ENCODE measurements around the gene TECR.

The TECR gene

DNA sequence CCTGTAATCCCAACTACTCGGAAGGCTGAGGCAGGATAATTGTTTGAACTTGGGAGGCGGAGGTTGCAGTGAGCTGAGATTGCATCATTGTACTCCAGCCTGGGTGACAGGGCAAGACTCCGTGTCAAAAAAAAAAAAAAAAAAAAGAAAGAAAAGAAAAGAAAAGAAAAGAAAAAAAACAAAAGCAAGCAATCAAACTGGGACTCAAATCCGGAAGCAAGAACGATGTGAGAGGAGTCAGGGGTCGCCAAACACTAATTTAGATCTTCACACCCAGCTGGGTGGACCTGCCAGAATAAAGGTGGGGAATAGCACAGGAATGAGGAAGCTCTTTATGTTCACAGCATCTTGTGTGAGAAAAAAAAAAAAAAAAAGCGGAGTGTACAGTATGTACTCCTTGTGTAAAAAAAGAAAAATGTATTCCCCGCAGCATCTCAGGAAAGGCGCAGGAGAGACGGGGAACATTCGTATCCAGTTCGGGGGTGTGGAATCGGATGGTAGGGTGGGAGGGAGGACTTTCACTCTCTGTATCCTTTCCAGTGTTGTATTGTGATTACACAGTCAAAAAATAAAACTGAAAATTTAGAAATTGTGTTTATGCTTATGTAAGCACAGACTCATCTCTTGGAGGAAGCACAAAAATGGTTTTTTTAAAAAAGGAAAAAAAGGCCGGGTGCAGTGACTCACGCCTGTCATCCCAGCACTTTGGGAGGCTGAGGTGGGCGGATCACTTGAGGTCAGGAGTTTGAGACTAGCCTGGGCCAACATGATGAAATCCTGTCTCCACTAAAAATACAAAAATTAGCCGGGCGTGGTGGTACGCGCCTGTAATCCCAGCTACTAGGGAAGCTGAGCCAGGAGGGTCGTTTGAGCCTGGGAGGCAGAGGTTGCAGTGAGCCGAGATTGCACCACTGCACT lies 18.8 kb upstream of the TECR start:
- DNase-seq (ENCODE audit: low read depth in 2 of 2): no peak

DNA sequence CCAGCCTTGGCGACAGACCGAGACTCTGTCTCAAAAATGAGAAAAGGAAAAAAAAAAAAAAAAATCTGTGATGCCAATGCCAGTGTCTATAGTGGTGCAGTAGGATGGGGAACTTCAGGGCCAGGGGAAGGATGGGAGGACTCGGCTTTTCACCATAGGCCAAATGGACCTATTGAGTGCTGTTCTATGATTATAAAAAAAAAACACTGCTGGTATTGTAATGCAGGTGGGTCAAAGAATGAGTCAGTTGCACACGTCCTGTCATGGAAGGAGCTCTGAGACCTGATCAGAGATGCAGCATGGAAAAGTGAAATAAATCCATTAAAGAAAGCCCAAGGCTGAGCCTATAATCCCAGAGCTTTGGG lies 18.2 kb upstream of the TECR start:
- no peak for DNase-seq (ENCODE audit: low read depth in 2 of 2)

DNA sequence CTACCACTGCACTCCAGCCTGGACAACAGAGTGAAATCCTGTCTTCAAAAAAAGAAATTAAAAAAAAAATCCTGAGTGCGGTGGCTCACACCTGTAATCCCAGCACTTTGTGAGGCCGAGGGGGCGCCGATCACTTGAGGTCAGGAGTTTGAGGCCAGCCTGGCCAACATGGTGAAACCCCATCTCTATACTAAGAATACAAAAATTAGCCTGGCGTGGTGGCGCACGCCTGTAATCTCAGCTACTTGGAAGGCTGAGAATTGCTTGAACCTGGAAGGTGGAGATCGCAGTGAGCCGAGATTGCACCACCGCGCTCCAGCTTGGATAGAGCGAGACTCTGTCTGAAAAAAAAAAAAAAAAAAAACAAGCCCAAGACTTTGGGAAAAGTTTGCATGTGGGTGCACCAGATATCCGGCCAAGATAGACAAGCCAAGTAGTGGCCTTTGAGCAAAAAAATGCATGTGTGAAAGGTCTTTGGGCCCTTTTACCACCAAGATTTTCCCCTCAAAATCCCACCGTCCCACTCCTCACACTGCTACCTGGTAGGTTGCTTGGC lies 16.9 kb upstream of the TECR start:
- no peak for DNase-seq (ENCODE audit: low read depth in 2 of 2)

DNA sequence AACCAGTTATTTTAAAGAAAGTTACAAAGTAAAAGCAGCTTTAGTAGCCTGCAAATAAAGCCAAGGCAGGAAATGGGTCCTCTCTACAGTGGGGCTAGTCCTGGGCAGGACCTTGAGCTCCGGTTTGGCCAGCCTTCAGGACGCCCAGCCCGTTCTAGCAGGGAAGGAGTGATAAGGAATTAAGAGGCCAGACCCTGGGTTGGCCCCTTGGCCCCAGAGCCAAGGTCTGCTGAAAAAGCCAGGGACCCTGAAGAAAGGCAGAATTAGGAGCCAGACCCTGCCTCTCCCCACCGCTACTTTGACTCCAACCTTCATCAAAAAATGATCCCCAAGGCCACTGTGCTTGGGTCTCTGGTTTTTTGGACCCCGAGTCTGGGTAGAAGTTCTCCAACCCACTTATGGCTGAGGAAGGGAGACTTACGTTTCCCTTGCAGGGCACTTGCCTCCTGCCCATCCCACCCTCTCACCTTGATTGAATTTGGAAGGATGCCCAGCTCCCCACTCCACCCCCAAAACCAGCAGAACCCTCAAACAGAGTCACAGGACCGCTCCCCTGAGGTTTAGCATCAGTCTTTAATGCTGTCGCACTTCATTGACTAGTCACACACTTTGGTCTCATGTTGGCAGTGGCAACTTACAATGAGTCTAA lies 15.1 kb upstream of the TECR start:
- DNase-seq (ENCODE audit: low read depth in 2 of 2): no peak

DNA sequence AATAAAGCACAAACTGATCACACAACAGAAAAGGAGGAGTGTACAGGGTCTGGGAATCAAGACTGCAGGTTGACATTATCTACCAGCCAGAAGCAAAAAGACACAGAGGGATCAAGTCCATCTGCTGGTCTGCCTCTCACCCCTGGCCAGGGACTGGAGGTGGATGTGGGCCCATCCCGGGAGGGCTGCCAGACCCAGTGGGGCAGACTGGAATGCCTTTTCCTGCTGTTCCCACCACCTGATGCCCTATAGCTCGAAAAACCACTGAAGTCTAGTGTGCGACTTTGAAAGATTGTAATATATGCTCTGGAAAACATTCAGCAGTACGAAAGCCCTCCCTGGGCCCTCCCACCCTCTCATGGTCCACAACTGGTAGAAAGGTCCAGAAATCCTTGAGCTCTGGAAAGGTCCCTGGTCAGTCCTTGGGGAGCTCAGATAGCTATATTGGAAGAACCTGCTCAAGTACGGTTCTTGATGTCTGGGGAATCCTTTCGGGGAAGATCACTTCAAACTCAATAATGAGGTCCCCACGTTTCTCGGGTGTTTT lies 13.8 kb upstream of the TECR start:
- DNase-seq (ENCODE audit: low read depth in 2 of 2): no peak

DNA sequence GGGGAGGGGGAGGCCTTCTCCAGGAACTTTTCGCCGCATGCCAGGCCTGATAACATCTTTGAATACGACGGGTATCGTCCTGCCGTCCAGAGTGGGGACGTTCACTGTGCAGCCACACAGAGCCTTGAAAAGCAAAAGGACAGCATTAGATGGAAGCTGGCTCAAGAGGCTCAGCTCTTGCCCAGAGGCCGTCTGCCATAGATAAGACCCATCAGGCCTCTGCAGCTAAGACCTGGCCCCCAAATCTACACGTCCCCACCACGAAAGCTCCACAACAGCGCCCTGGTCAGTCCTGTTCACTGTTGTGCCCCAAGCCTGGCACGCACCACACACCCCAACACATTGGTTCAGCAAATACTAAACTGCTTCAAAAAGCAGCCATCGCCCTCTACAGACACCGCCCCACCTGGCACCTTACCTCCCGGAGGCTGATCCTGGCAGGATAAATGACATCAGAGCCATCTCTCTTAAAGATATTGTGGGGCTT lies 13.3 kb upstream of the TECR start:
- no peak for DNase-seq (ENCODE audit: low read depth in 2 of 2)

DNA sequence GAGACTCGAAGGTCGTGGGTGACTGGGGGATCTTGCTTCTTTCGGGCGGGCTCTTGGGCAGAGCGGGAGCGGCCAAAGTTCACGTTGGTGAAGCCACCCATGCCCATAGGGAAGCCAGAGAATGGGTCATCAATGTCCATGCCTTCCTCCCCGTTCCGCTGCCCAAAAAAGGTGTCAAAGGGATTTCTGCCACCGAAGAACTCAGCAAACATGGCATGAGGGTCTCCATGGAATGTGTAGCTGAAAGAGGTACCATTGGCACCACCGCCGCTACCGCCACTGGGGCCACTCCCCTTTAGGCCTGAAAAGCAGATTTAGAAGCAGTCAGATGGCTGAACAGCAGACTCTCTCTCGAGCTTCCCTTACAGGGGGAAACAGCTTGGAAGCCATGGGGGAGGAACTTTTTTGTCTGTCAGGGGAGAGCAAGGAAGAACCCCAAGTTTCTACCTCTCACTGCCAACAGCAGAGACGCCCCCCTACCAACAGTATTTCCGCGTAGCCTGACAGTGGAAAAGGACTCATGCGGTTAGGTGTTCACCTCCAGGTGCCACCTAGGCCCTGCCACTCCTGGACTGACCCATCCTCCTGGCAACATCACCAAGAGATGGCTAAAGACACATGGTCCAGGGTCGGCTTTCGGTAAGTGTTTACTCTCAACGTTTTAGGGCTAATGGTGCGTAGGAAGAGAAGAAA lies 12.5 kb upstream of the TECR start:
- no peak for DNase-seq (ENCODE audit: low read depth in 2 of 2)

DNA sequence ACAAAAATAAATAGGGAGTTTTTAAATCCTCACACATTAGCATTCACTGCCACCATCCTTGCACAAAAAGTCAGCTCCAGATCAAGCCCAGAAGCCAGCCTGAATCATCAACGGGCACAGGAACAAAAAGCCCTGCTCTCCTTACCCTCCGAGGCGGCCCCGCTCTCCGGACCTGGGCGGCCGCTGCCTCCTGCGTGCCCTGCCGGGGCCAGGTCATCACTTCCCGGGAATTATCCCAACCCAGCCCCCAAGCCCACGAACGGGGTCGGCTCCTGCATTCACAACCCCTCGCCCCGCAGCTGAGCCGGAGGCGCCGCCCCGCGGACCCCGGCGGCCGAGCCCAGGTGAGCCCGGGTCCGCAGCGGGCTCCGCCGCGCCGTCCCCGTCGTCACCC lies 12.0 kb upstream of the TECR start:
- DNase-seq (ENCODE audit: low read depth in 2 of 2): no peak

DNA sequence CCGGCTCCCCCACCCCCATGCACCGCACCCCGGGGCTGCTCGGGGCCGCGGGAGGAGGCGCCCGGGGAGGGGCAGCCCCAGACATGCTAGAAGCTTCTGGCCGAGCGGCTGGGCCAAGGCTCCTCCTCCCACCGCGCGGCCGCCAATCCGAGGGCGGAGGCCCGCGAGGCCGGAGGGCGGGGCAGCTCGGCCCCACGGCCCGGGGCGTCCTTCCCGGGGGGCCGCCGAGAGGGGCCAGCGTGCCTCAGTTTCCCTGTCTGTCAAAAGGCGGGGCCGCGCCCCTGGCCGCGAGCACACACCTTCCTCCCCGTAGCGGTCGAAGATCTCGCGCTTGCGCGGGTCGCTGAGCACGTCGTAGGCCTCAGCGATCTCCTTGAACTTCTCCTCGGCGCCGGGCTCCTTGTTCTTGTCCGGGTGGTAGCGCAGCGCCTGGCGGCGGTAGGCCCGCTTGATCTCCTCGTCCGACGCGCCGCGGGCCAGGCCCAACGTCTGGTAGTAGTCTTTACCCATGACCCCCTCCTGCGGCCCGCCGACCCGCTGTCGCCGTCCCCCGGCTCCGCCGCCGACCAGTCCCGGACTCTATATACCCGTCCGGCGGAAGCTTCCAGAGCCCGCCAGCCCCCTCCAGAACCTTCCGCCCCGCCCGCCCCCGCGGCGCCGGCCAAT lies 11.4 kb upstream of the TECR start, which contains the start of gene DNAJB1:
Gene DNAJB1, minus strand, starts transcription at position 558 of the 666 bp plus-strand sequence. Its CDS starts 48 bp downstream, at position 510.
- peak; percentile 37 to 40 for DNase-seq (ENCODE audit: low read depth in 2 of 2)

DNA sequence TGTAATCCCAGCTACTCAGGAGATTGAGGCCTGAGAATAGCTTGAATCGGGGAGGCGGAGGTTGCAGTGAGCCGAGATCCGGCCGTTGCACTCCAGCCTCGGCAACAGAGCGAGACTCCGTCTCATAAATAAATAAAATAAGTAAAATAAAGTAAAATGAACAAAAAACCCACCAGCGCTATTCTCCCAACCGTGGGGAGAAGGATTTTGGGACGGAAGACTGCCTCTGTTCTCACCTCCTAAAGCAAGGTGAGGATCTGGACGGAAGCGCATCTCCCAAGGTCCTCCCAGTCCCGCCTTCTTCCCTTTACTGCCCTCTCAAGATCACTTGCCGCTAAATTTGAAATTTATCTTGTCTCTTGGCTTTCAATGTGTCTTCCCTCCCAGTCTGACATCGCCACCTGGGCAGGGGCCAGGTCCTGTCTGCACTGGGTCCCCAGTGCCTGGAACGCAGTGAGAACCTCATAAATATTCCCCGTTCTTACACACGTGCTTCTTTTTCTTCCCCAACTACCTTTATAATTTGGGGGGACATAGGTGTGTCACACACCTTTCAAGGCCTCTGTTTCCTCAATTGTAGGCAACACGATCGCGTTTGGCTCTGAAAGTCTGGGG lies 10.0 kb upstream of the TECR start:
- DNase-seq (ENCODE audit: low read depth in 2 of 2): no peak

DNA sequence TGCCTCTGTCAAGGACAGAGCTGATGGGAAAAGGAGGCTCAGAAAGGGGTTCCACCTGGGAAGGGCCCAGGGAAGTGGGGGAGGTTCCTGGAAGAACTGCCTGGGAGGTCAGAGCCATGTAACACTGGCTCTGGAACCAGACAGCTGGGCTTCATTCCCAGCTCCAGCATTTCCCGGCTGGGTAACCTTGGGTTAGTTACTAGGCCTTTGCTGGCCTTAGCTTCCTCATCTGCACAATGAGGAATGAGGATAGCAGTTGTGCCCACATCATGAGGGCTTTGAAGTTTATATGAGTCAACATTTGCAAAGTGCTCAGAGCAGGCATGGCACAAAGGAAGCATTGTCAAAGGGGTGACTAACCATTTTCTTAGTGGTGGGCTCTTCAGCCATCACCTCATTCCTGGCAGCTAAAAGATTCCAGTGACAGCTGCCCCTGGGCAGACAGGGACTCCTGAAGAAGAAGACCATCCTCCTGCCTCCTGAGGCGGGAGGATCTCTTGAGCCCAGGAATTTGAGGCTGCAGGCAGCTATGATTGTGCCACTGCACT lies 9.5 kb upstream of the TECR start:
- DNase-seq (ENCODE audit: low read depth in 2 of 2): no peak

DNA sequence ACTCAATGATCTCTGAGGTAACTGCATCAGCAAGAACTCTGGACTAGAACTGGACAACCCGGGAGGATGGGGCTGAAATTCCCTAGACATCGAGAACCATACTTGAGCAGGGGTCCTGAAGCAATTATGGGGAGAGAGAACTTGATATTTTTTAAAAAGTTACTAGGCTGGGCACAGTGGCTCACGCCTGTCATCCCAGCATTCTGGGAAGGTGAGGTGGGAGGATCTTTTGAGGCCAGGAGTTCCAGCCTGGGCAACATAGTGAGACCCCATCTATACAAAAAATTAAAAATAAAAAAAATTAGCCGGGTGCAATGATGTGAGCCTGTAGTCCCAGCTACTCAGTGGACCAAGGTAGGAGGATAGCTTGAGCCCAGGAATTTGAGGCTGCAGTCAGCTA lies 8.9 kb upstream of the TECR start:
- DNase-seq (ENCODE audit: low read depth in 2 of 2): no peak

DNA sequence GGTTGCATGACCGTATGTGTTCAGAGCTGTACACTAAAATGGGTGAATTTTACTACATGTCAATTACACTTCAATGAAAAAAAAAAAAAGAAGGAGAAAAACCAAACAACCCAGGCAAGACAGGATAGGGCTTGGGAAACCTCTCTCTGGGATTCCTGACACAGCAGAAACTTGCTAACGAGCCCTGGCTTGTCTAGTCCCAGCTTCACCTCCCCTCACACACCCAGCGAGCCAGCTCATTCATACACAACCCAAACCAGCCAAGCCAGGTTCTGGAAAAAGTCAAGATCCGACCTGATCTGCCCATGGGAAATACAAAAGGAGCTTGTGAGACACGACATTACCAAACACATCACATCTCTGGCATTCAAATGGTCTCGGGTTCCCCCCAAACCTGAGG lies 3.7 kb upstream of the TECR start:
- no peak for DNase-seq (ENCODE audit: low read depth in 2 of 2)

DNA sequence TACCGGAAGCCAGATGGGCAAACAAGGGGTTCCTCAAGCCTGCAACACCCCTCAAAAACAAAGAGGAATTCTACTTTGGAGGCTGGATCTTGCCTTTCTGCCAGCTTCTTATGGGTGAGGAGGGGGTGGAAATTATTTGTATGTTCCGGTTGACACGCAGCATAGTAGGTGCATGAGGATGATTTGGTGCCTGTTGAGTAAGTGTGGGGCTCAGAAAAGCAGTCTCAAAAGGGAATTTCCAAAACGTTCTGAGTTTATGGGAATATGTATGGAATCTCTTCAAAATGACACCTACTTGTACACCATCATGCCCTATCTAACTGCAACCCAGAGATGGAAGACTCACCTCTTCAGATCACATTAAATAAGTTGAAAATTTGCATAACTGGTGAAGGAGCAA lies 3.0 kb upstream of the TECR start:
- DNase-seq (ENCODE audit: low read depth in 2 of 2): no peak

DNA sequence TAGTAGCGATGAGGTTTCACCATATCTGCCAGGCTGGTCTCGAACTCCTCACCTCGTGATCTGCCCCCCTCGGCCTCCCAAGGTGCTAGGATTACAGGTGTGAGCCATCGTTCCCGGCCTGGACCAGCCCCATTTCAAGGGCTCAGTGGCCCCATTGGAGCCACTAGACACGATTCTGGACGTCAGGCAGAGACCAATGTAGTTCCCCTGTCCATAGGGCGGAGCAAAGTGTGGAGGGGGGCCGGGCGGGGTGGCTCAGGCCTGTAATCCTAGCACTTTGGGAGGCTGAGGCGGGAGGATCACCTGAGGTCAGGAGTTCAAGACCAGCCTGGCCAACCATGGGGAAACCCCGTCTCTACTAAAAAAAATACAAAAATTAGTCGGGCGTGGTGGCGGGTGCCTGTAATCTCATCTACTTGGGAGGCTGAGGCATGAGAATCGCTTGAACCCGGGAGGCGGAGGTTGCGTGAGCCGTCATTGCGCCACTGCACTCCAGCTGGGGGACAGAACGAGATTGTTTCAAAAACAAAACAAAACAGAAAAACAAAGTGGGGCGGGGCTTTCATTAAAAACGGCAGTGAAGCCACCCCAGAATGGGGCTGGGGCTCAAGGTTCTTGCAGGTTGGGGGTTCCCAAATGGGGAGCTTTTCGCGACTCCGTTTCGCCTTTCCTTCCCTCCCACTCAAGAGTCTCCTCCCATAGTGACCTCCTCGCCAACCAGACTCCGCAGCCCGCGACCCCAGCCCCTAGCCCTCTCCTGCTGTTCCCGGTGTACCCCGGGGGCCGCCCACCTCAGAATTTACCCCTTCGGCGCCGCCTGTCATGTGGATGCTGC lies 758 bp upstream of the TECR start:
- no peak for DNase-seq (ENCODE audit: low read depth in 2 of 2)

DNA sequence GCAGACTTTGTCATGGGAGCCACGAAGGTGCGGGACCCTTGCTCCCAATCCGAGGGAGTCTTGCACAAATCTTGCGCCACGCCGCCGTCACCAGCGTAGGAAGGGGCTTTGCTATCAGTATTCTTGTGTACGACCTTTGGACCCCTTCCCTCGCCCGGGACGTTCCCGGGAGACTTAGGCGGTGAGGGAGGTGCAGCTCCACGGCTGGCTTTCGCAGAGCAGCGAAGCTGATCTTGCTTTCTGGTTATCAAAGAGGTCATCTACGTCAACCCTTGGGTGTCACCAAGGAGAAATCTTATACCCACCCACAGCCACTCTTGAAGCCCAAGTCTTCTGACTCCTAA lies 583 bp downstream of the TECR start:
- DNase-seq (ENCODE audit: low read depth in 2 of 2): no peak

DNA sequence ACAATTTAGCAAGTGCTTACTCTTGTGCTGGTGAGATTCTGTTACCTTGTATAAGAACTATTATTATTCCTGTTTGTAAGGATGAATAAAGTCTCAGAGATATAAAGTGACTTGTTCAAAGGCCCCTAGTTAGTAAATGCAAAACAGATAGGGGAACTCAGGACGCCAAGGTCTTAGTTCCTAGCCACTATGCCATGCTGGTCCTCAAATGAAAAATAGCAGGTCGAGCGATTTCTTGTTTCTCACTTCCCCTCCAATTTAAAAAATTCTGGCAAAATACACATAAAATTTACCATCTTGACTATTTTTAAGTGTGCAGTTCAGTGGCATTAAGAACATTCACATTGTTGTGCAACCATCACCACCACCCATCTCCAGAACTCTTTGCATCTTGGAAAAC lies 1.1 kb downstream of the TECR start:
- DNase-seq (ENCODE audit: low read depth in 2 of 2): no peak

DNA sequence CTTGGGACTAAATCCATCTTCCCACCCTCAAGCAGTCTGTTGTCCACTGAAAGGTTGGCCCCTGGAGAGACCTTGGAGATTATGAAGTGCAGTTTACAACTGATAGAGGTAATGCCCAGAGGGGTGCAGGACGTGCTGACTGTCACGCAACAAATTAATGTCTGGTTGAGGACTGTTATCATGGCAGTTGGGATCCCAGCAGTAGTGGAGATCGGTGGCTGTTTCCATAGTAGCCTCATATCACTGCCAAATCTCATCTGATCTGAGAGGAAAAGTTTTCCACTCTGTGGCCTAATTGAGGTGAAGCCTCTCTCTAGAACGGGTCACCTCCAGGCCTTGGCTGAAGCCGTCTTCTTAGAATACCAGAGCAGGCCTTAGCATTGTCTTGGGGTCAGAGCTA lies 4.1 kb downstream of the TECR start:
- DNase-seq (ENCODE audit: low read depth in 2 of 2): no peak

DNA sequence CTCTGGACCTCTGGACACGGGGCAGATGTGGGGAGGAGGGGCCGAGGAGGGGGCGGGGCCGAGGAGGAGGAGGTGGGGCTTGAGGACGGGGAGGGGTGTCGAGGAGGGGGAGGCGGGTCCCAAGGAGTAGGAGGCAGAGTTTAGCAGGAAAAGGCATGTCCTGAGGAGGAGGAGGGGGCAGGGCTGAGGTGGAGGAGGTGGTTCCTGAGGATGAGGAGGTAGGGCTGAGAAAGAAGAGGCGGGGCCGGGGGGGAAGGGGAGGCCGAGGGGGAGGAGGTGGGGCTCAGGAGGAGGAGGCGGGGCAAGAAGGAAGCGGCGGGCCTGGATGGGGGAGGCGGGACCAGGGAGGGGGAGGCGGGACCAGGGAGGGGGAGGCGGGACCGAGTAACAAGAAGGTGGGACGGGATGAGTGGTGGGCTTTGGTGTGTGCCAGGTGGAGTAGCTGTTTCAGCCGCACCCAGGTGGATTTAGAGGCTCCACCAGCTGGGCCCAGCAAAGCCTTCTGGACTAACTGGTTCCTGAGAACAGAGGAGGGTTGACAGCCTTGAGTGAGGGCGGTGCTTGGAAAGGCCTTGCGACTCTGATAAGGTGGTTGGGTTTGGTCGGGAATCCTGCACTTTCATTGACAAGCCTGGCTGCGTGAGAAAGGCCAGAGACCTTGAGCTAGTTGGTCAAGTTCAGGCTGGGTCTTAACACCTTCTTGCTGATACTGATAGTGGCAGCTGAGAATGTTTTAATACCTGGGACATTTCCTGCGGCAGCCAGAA lies 7.7 kb downstream of the TECR start:
- DNase-seq (ENCODE audit: low read depth in 2 of 2): no peak

Measured in stimulated activated CD8-positive, alpha-beta memory T cell treated with anti-CD3 and anti-CD28 coated beads, Interleukin-7, amount 100 ng/mL, for 1 hour (primary cell).